ENCODE measurements around the gene TTC28. TPM values are rescaled to one million over a fixed set of nuclear protein-coding genes. Genes with fewer than 3 reads are reported as not detected.
"Not testable (repeated sequence)": the region's sequence is repeated elsewhere in the genome, so short reads cannot be mapped to it uniquely, and the experiment has no call there.

Gene TTC28
- polyA plus RNA-seq, 1 donor from 2014 or later, result 14.8 TPM

- no peaks in the 10 kb centered on the region for H3K9me3 ChIP-seq (ENCODE audit: low read length)
- no peak overlapping the region for H2AFZ ChIP-seq (ENCODE audit: low read depth, low read length)
- no peaks in the 10 kb centered on the region for H3K9me2 ChIP-seq (ENCODE audit: insufficient read depth, low read length)
- no peaks in the 10 kb centered on the region for H3F3A ChIP-seq (ENCODE audit: insufficient read depth, low read length, poor library complexity, severe bottlenecking)
- no peaks in the 10 kb centered on the region for H3K36me3 ChIP-seq (ENCODE audit: insufficient read depth, low read length)
- no peak overlapping the region for H3K27ac ChIP-seq (ENCODE audit: low read length)
- no peak overlapping the region for H3K4me3 ChIP-seq (ENCODE audit: low read length)
- H3K27me3 ChIP-seq (ENCODE audit: insufficient read depth, low read depth, low read length), result no peaks in the 10 kb centered on the region
- no peak overlapping the region for H3K4me2 ChIP-seq (ENCODE audit: low read length)
- no peaks in the 10 kb centered on the region for H4K20me1 ChIP-seq (ENCODE audit: insufficient read depth)
- no peak overlapping the region for H3K9ac ChIP-seq (ENCODE audit: low read length)
- no peaks in the 10 kb centered on the region for H3K79me2 ChIP-seq (replicated peaks; ENCODE audit: insufficient read depth, low read length)
- TF ChIP-seq, protein P1, sequence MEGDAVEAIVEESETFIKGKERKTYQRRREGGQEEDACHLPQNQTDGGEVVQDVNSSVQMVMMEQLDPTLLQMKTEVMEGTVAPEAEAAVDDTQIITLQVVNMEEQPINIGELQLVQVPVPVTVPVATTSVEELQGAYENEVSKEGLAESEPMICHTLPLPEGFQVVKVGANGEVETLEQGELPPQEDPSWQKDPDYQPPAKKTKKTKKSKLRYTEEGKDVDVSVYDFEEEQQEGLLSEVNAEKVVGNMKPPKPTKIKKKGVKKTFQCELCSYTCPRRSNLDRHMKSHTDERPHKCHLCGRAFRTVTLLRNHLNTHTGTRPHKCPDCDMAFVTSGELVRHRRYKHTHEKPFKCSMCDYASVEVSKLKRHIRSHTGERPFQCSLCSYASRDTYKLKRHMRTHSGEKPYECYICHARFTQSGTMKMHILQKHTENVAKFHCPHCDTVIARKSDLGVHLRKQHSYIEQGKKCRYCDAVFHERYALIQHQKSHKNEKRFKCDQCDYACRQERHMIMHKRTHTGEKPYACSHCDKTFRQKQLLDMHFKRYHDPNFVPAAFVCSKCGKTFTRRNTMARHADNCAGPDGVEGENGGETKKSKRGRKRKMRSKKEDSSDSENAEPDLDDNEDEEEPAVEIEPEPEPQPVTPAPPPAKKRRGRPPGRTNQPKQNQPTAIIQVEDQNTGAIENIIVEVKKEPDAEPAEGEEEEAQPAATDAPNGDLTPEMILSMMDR (IDR thresholded peaks at IDR 0.05; ENCODE audit: poor library complexity, severe bottlenecking), result no peak
- TF ChIP-seq TAF1 (IDR thresholded peaks at IDR 0.05; ENCODE audit: low read depth) (no peak), SMC3 (conservative IDR thresholded peaks at IDR 0.05; ENCODE audit: poor library complexity) (no peak), POLR2AphosphoS5 (IDR thresholded peaks at IDR 0.05) (no peak), RAD21 (conservative IDR thresholded peaks at IDR 0.05) (no peak), EZH2 (IDR thresholded peaks at IDR 0.05; ENCODE audit: borderline replicate concordance, insufficient read depth, low read length, poor library complexity, severe bottlenecking) (no peak), REST (IDR thresholded peaks at IDR 0.05; ENCODE audit: borderline replicate concordance) (no peak), EP300 (conservative IDR thresholded peaks at IDR 0.05; ENCODE audit: poor library complexity, severe bottlenecking) (no peak), MXI1 (conservative IDR thresholded peaks at IDR 0.05; ENCODE audit: poor library complexity, severe bottlenecking) (no peak)
These were observed 458.8 kb downstream of the TTC28 start for GRCh38 chr22:28220626-28221363.

DNA sequence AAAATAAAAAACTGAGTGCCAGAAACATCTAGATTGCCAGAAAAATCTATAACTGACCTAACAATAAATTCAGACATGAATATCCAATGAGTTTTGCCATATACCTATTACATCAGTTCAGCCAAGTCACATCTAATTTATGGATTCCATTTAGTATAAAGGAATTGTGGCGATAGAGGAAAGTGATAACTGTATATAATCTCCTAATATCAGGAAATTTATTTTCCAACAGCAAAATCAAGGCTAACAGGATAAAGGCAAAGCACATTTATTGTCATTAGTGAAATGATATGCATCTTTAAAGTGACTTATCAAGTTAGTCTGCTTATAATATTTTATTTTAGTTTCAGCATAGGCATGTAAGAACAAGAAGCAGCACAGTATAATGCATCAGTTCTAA lies 462.4 kb downstream of the TTC28 start:
- Histone ChIP-seq H2AFZ (ENCODE audit: low read depth, low read length) (no peak overlapping the region), H3K27me3 (ENCODE audit: insufficient read depth, low read depth, low read length) (no peaks in the 10 kb centered on the region), H3K9me2 (ENCODE audit: insufficient read depth, low read length) (no peaks in the 10 kb centered on the region), H3K9ac (ENCODE audit: low read length) (no peak overlapping the region), H3K36me3 (ENCODE audit: insufficient read depth, low read length) (no peaks in the 10 kb centered on the region), H3K27ac (ENCODE audit: low read length) (no peak overlapping the region), H3F3A (ENCODE audit: insufficient read depth, low read length, poor library complexity, severe bottlenecking) (no peaks in the 10 kb centered on the region), H4K20me1 (ENCODE audit: insufficient read depth) (no peaks in the 10 kb centered on the region), H3K79me2 (replicated peaks; ENCODE audit: insufficient read depth, low read length) (no peaks in the 10 kb centered on the region), H3K9me3 (ENCODE audit: low read length) (no peaks in the 10 kb centered on the region), H3K4me3 (ENCODE audit: low read length) (no peak overlapping the region), H3K4me2 (ENCODE audit: low read length) (no peak overlapping the region)
- TF ChIP-seq POLR2AphosphoS5 (IDR thresholded peaks at IDR 0.05) (no peak), MXI1 (conservative IDR thresholded peaks at IDR 0.05; ENCODE audit: poor library complexity, severe bottlenecking) (no peak)

DNA sequence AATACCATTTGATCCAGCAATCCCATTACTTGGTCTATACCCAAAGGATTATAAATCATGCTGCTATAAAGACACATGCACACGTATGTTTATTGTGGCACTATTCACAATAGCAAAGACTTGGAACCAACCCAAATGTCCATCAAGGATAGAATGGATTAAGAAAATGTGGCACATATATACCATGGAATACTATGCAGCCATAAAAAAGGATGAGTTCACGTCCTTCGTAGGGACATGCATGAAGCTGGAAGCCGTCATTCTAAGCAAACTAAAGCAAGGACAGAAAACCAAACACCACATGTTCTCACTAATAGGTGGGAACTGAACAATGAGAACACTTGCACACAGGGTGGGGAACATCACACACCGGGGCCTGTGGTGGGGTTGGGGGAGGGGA lies 464.9 kb downstream of the TTC28 start:
- H3K4me3 ChIP-seq (ENCODE audit: low read length); H4K20me1 ChIP-seq (ENCODE audit: insufficient read depth): not testable (repeated sequence)

DNA sequence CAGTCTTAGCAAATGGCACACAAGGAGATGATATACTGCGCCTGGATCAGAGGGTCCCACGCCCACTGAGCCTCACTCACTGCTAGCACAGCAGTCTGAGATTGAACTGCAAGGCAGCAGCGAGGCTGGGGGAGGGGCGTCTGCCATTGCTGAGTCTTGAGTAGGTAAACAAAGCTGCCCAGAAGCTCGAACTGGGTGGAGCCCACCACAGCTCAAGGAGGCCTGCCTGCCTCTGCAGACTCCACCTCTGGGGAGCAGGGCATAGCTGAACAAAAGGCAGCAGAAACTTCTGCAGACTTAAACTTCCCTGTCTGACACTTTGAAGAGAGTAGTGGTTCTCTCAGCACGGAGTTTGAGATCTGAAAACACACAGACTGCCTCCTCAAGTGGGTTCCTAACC lies 470.2 kb downstream of the TTC28 start:
- H3K27me3 ChIP-seq (ENCODE audit: insufficient read depth, low read depth, low read length); H2AFZ ChIP-seq (ENCODE audit: low read depth, low read length); H3K4me3 ChIP-seq (ENCODE audit: low read length); H3K36me3 ChIP-seq (ENCODE audit: insufficient read depth, low read length); H3K79me2 ChIP-seq (replicated peaks; ENCODE audit: insufficient read depth, low read length); H3K9ac ChIP-seq (ENCODE audit: low read length); H3F3A ChIP-seq (ENCODE audit: insufficient read depth, low read length, poor library complexity, severe bottlenecking); H3K4me2 ChIP-seq (ENCODE audit: low read length); H3K27ac ChIP-seq (ENCODE audit: low read length); H4K20me1 ChIP-seq (ENCODE audit: insufficient read depth); H3K9me2 ChIP-seq (ENCODE audit: insufficient read depth, low read length); H3K9me3 ChIP-seq (ENCODE audit: low read length): not testable (repeated sequence)

More for the DNA sequence above, 464.9 kb downstream of the TTC28 start:
- H3K27me3 ChIP-seq (ENCODE audit: insufficient read depth, low read depth, low read length); H3K79me2 ChIP-seq (replicated peaks; ENCODE audit: insufficient read depth, low read length); H3K9me2 ChIP-seq (ENCODE audit: insufficient read depth, low read length); H3K36me3 ChIP-seq (ENCODE audit: insufficient read depth, low read length); H3F3A ChIP-seq (ENCODE audit: insufficient read depth, low read length, poor library complexity, severe bottlenecking); H3K4me2 ChIP-seq (ENCODE audit: low read length); H2AFZ ChIP-seq (ENCODE audit: low read depth, low read length); H3K9me3 ChIP-seq (ENCODE audit: low read length); H3K27ac ChIP-seq (ENCODE audit: low read length); H3K9ac ChIP-seq (ENCODE audit: low read length): not testable (repeated sequence)

Measured in neural cell (in vitro differentiated cells).